Prostate gland (tissue), 2 donors: Measurements from ENCODE around the gene THSD4. TPM values are rescaled to one million over a fixed set of nuclear protein-coding genes. Genes with fewer than 3 reads are reported as not detected.

Experiments
- DNase-seq: peaks from one replicate; pipeline ENCODE4 v3.0.0-alpha.2; 2019; ENCODE audit warnings: low spot score
- H3K27ac ChIP-seq, 2 donors: fragments of 200-600 bp; sonication (generic); 2 replicates each; pipeline ENCODE4 v1.5.1; 2017 to 2019
- H3K27me3 ChIP-seq: fragments of 200-600 bp; sonication (generic); replicated peaks from 2 replicates; pipeline ENCODE4 v1.5.1; 2019; ENCODE audit not compliant: insufficient read depth
- H3K36me3 ChIP-seq, 2 donors: fragments of 200-600 bp; sonication (generic); 1 replicate in 1 of 2; 2 replicates in 1 of 2; pipeline versions ENCODE4 v1.5.1 to v1.8.1; 2017 to 2019
- H3K4me1 ChIP-seq: fragments of 200-600 bp; sonication (generic); replicated peaks from 2 replicates; pipeline ENCODE4 v1.5.1; 2019
- H3K4me3 ChIP-seq, 2 donors: fragments of 200-600 bp; sonication (generic); 2 replicates each; pipeline ENCODE4 v1.5.1; 2017 to 2019
- H3K9me3 ChIP-seq: fragments of 200-600 bp; sonication (generic); 2 replicates; pipeline ENCODE4 v1.5.1; 2017
- CTCF ChIP-seq, 4 experiments: fragments of 200-600 bp in 2 of 4; fragments of 450-650 bp in 2 of 4; sonication (generic) in 2 of 4; IDR thresholded peaks; 1 replicate in 3 of 4; 2 replicates in 1 of 4; pipeline ENCODE4 v1.5.1; 2016 to 2019; ENCODE audit warnings: antibody characterized with exemption in 4 of 4, mild to moderate bottlenecking in 2 of 4, moderate library complexity in 2 of 4
- POLR2A ChIP-seq: fragments of 450-650 bp; IDR thresholded peaks from one replicate; pipeline ENCODE4 v1.6.1; 2016; ENCODE audit warnings: antibody characterized with exemption, mild to moderate bottlenecking
- POLR2AphosphoS5 ChIP-seq: sonication (generic); formaldehyde crosslinking; IDR thresholded peaks from one replicate; pipeline ENCODE4 v1.6.1; 2017; ENCODE audit warnings: antibody characterized with exemption
- WGBS: methylation state at CpG from one replicate; pipeline ENCODE4 v1.1.5; 2018; 5-methylcytosine and 5-hydroxymethylcytosine counted together
- intact Hi-C: fragments of 100-400 bp; cut with DNase I; formaldehyde crosslinking; loops from one replicate; pipeline ENCODE4 v1.14.2; 2022
- total RNA-seq, 2 donors: library from RNA; depleted of rRNA; stranded (reverse); fragments of >200 nt; gene quantifications; one replicate each; pipeline ENCODE4 v1.1.0, GENCODE V29; 2016

THSD4 gene
- total RNA-seq, 2 donors from 2014 or later, result 84.1 to 223 TPM

- H3K36me3 ChIP-seq, result no peaks in the 10 kb centered on the region
- TF ChIP-seq POLR2AphosphoS5 (no peak), CTCF (IDR thresholded peaks at IDR 0.05) (no peak), POLR2A (no peak)
- no peaks in the 10 kb centered on the region for H3K9me3 ChIP-seq
- H3K27ac ChIP-seq, result no peak overlapping the region
- H3K27me3 ChIP-seq, result no peaks in the 10 kb centered on the region
- intact Hi-C loops, result no loop called here
- no peak for DNase-seq
- no peak overlapping the region for H3K4me3 ChIP-seq
- WGBS, result 63% methylated on average over 4 of the region's 4 CpGs
- H3K4me1 ChIP-seq, result no peaks in the 10 kb centered on the region
Observed at GRCh38 chr15:71304681-71305080, 189.4 kb downstream of the THSD4 start.

- Histone ChIP-seq H3K27ac (no peak overlapping the region), H3K4me1 (no peaks in the 10 kb centered on the region), H3K9me3 (no peaks in the 10 kb centered on the region), H3K36me3 (no peaks in the 10 kb centered on the region), H3K4me3 (no peak overlapping the region), H3K27me3 (no peaks in the 10 kb centered on the region)
- intact Hi-C loops, result no loop called here
- no peak for DNase-seq
- no peak for TF ChIP-seq POLR2A
- no peak for TF ChIP-seq POLR2AphosphoS5
- TF ChIP-seq CTCF (IDR thresholded peaks at IDR 0.05), result no peak
Observed at GRCh38 chr15:71306538-71306937, 191.3 kb downstream of the THSD4 start.

- Histone ChIP-seq H3K36me3 (no peaks in the 10 kb centered on the region), H3K4me1 (no peaks in the 10 kb centered on the region), H3K27ac (no peak overlapping the region), H3K27me3 (no peaks in the 10 kb centered on the region), H3K9me3 (no peaks in the 10 kb centered on the region), H3K4me3 (no peak overlapping the region)
- 94% methylated on average over 8 of the region's 8 CpGs for WGBS
- intact Hi-C loops, result no loop called here
- DNase-seq, result no peak
- TF ChIP-seq CTCF (IDR thresholded peaks at IDR 0.05) (no peak), POLR2AphosphoS5 (no peak), POLR2A (no peak)
Observed at GRCh38 chr15:71312194-71312708, 197.0 kb downstream of the THSD4 start.

- Histone ChIP-seq H3K9me3 (no peaks in the 10 kb centered on the region), H3K4me1 (no peaks in the 10 kb centered on the region), H3K27ac (no peak overlapping the region), H3K27me3 (no peaks in the 10 kb centered on the region), H3K4me3 (no peak overlapping the region), H3K36me3 (no peaks in the 10 kb centered on the region)
- TF ChIP-seq CTCF (IDR thresholded peaks at IDR 0.05) (no peak), POLR2AphosphoS5 (no peak), POLR2A (no peak)
- 74% methylated on average over 6 of the region's 6 CpGs for WGBS
- no peak for DNase-seq
- intact Hi-C loops, result no loop called here
Observed at GRCh38 chr15:71312731-71313460, 197.6 kb downstream of the THSD4 start.

GRCh38 chr15:71313806-71314205 is 198.5 kb downstream of the THSD4 start:
- no peak overlapping the region for H3K27ac ChIP-seq
- no peaks in the 10 kb centered on the region for H3K9me3 ChIP-seq
- H3K4me3 ChIP-seq, result no peak overlapping the region
- WGBS, result 88% methylated on average over 3 of the region's 3 CpGs
- no peaks in the 10 kb centered on the region for H3K36me3 ChIP-seq
- TF ChIP-seq CTCF (IDR thresholded peaks at IDR 0.05) (no peak), POLR2AphosphoS5 (no peak), POLR2A (no peak)
- no peak for DNase-seq
- H3K27me3 ChIP-seq, result no peaks in the 10 kb centered on the region
- no peaks in the 10 kb centered on the region for H3K4me1 ChIP-seq
- intact Hi-C loops, result no loop called here
